Neural progenitor cell (in vitro differentiated cells): ENCODE results near the gene UACA.

Source experiments
- EZH2 ChIP-seq: fragments of 200-600 bp; sonication (generic); IDR thresholded peaks from 2 replicates; pipeline ENCODE4 v1.6.1; 2017; ENCODE audit warnings: antibody characterized with exemption, mild to moderate bottlenecking, moderate library complexity
- TF ChIP-seq, protein P1 (sequence below): fragments of 200-600 bp; sonication (generic); IDR thresholded peaks from 2 replicates; pipeline ENCODE4 v1.5.1; 2017; ENCODE audit warnings: antibody characterized with exemption, mild to moderate bottlenecking

DNA sequence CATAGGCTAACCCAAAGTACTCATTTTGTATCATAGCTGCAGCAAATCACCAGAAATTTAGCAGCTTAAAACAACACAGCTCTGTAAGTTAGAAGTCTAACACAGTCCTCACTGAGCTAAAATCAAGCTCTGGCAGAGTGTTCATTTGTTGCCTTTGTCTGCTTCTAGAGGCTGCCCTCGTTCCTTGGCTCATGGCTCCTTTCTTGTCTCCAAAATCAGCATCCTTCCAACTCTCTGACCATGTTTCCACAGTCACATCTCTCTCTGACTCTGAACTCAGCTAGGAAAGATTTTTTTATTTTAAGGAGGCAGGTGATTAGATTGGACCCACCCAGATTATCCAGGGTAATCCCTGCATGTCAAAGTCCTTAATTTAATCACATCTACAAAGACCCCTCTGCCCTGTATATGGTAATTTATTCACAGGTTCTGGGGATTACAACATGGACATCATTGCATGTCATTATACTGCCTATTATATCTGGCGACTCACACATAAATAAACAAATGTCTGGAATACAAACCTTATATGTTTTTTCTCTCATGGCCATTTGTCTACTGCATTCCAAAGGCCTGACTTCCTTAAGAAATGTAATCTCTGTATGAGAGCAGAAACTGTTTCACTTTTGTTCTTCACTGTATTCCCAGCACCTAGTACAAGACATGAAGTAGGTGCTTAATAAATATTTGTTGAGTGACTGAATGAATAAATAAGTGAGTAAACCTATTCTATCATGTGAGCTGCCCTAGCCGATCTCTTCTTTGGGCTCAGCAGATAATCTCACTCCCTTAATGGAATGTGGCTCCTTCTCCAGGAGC is 15.1 kb upstream of the UACA start:
- TF ChIP-seq EZH2 = no peak
- TF ChIP-seq, protein P1, sequence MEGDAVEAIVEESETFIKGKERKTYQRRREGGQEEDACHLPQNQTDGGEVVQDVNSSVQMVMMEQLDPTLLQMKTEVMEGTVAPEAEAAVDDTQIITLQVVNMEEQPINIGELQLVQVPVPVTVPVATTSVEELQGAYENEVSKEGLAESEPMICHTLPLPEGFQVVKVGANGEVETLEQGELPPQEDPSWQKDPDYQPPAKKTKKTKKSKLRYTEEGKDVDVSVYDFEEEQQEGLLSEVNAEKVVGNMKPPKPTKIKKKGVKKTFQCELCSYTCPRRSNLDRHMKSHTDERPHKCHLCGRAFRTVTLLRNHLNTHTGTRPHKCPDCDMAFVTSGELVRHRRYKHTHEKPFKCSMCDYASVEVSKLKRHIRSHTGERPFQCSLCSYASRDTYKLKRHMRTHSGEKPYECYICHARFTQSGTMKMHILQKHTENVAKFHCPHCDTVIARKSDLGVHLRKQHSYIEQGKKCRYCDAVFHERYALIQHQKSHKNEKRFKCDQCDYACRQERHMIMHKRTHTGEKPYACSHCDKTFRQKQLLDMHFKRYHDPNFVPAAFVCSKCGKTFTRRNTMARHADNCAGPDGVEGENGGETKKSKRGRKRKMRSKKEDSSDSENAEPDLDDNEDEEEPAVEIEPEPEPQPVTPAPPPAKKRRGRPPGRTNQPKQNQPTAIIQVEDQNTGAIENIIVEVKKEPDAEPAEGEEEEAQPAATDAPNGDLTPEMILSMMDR = no peak
